Neuronal stem cell (in vitro differentiated cells): ENCODE results near the gene CD1C.

Experiments used
- DNase-seq: peaks from one replicate; pipeline ENCODE4 v3.0.0-alpha.2; 2013; ENCODE audit warnings: low spot score
- H2AFZ ChIP-seq: one replicate; pipeline ENCODE4 v1.6.1; 2013; ENCODE audit warnings: mild to moderate bottlenecking, low read length, inconsistent platforms
- H2AK5ac ChIP-seq: 2 replicates; pipeline ENCODE4 v1.6.1; 2013; ENCODE audit warnings: low read depth, mild to moderate bottlenecking, inconsistent platforms, low read length, moderate library complexity, mixed read lengths
- H2BK120ac ChIP-seq: 2 replicates; pipeline ENCODE4 v1.6.1; 2013; ENCODE audit warnings: low read depth, mild to moderate bottlenecking, inconsistent platforms, low read length, moderate library complexity, mixed read lengths
- H2BK12ac ChIP-seq: one replicate; pipeline ENCODE4 v1.6.1; 2013; ENCODE audit warnings: low read length, inconsistent platforms
- H2BK15ac ChIP-seq: 2 replicates; pipeline ENCODE4 v1.6.1; 2013; ENCODE audit warnings: mild to moderate bottlenecking, low read length, inconsistent platforms, mixed read lengths
- H2BK5ac ChIP-seq: one replicate; pipeline ENCODE4 v1.6.1; 2013; ENCODE audit warnings: inconsistent platforms, mild to moderate bottlenecking, low read length, moderate library complexity
- H3K14ac ChIP-seq: one replicate; pipeline ENCODE4 v1.6.1; 2013; ENCODE audit warnings: low read length, inconsistent platforms
- H3K18ac ChIP-seq: 2 replicates; pipeline ENCODE4 v1.6.1; 2013; ENCODE audit warnings: low read length, inconsistent platforms
- H3K23ac ChIP-seq: 2 replicates; pipeline ENCODE4 v1.6.1; 2013; ENCODE audit warnings: low read depth, mild to moderate bottlenecking, mixed read lengths, low read length, inconsistent platforms; ENCODE audit not compliant: poor library complexity
- H3K27ac ChIP-seq: replicated peaks from 3 replicates; pipeline ENCODE4 v1.5.1; 2013; ENCODE audit warnings: low read length, inconsistent platforms
- H3K27me3 ChIP-seq, 3 experiments: 2 replicates each; pipeline ENCODE4 v1.6.1; 2013; ENCODE audit warnings: low read length in 3 of 3, mild to moderate bottlenecking in 2 of 3, inconsistent platforms in 1 of 3, low read depth in 1 of 3, mixed read lengths in 1 of 3, moderate library complexity in 1 of 3; ENCODE audit not compliant: control insufficient read depth in 3 of 3, insufficient read depth in 3 of 3
- H3K36me3 ChIP-seq, 2 donors: replicated peaks in 1 of 2; 2 replicates each; pipeline ENCODE4 v1.6.1; 2013; ENCODE audit warnings: low read length in 2 of 2; ENCODE audit not compliant: control insufficient read depth in 2 of 2, insufficient read depth in 2 of 2
- H3K4ac ChIP-seq: 2 replicates; pipeline ENCODE4 v1.6.1; 2013; ENCODE audit warnings: inconsistent platforms, mild to moderate bottlenecking, low read length, moderate library complexity
- H3K4me1 ChIP-seq, 2 donors: 1 replicate in 1 of 2; 2 replicates in 1 of 2; pipeline ENCODE4 v1.6.1; 2013; ENCODE audit warnings: low read length in 2 of 2, low read depth in 1 of 2; ENCODE audit not compliant: control insufficient read depth in 2 of 2, insufficient read depth in 1 of 2
- H3K4me2 ChIP-seq: one replicate; pipeline ENCODE4 v1.6.1; 2013; ENCODE audit warnings: mild to moderate bottlenecking, low read length, inconsistent platforms; ENCODE audit not compliant: insufficient read depth, poor library complexity, severe bottlenecking
- H3K4me3 ChIP-seq, 2 donors: 2 replicates each; pipeline ENCODE4 v1.5.1; 2013; ENCODE audit warnings: low read length in 2 of 2, mild to moderate bottlenecking in 2 of 2, inconsistent platforms in 1 of 2, moderate library complexity in 1 of 2
- H3K79me1 ChIP-seq: one replicate; pipeline ENCODE4 v1.6.1; 2013; ENCODE audit warnings: low read depth, mild to moderate bottlenecking, inconsistent platforms, low read length, moderate library complexity
- H3K9ac ChIP-seq: one replicate; pipeline ENCODE4 v1.6.1; 2013; ENCODE audit warnings: mild to moderate bottlenecking, low read depth, low read length, inconsistent platforms; ENCODE audit not compliant: poor library complexity
- H3K9me3 ChIP-seq, 2 donors: replicated peaks in 1 of 2; 2 replicates each; pipeline versions ENCODE3 to v1.6.1; 2013; ENCODE audit warnings: low read length in 2 of 2, mild to moderate bottlenecking in 2 of 2, inconsistent platforms in 1 of 2, low read depth in 1 of 2, mixed read lengths in 1 of 2, moderate library complexity in 1 of 2; ENCODE audit not compliant: control insufficient read depth in 2 of 2, insufficient read depth in 1 of 2
- H4K8ac ChIP-seq: one replicate; pipeline ENCODE4 v1.6.1; 2013; ENCODE audit warnings: low read depth, mild to moderate bottlenecking, inconsistent platforms, low read length, moderate library complexity
- H4K91ac ChIP-seq: one replicate; pipeline ENCODE4 v1.6.1; 2013; ENCODE audit warnings: low read length, low read depth, mild to moderate bottlenecking, inconsistent platforms; ENCODE audit not compliant: poor library complexity
- WGBS, 2 donors: extraction: QIAGEN DNeasy Blood & Tissue Kit; methylation state at CpG; one replicate each; pipeline ENCODE4 v1.1.7; 2013; ENCODE audit warnings: missing lambda C conversion rate in 2 of 2, mixed read lengths in 1 of 2; ENCODE audit not compliant: insufficient read length in 2 of 2, insufficient replicate concordance in 1 of 2; ENCODE audit errors: extremely low coverage in 2 of 2; 5-methylcytosine and 5-hydroxymethylcytosine counted together

The CD1C gene

DNA sequence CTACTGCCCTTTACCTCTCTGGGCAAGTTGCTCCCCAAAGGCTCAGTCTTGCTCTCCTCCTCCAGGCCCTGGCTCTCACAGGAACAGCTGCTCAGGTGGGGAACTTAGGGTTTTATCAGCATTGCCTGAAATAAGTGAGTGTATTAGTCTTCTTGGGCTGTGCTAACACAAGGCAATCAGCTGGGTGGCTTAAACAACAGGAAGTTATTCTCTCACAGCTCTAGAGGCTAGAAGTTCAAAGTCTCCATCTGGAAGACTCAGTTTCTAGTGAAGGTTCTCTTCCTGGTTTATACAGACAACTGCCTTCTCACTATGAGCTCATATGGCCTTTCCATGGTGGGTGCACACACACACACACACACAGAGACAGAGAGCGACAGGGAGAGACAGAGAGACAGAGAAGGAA is 2.8 kb upstream of the CD1C start:
- Histone ChIP-seq H3K4me3 (no peak overlapping the region), H3K4me1 (no peaks in the 10 kb centered on the region)
- no peak for DNase-seq

DNA sequence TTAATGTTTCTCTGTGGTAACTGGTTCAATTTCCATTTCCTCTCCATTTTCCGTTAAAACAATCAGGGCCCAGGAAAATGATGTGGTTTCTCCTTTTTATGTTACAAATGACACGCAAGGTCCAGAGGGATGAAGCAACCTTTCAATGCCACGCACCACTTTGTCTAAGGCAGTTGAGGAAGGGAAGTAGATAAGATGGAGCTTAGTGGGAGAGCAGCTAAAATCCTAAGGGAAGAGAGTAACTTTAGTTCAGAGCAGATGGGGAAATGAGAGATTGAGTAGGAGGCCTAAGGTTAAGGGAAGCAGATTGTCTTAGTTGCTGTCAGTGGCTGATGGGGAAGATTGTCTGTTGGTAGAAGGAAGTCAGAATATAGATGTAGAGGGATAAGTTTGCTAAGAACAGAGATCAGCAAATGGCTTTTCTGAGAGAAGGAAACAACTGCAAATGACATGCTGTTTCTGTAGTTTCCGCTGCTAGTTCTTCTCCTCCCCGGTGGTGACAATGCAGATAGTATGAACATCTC is 660 bp downstream of the CD1C start:
- Histone ChIP-seq H3K23ac (no peak overlapping the region), H3K9ac (no peak overlapping the region), H3K4me1 (no peaks in the 10 kb centered on the region), H3K14ac (no peak overlapping the region), H2AFZ (no peak overlapping the region), H3K9me3 (no peaks in the 10 kb centered on the region), H3K27me3 (no peaks in the 10 kb centered on the region), H3K36me3 (no peaks in the 10 kb centered on the region), H2BK120ac (no peak overlapping the region), H2BK12ac (no peak overlapping the region), H3K4me3 (no peak overlapping the region), H3K27ac (no peak overlapping the region), H3K4me2 (no peak overlapping the region), H3K18ac (no peak overlapping the region), H4K8ac (no peak overlapping the region), H4K91ac (no peak overlapping the region), H3K79me1 (no peaks in the 10 kb centered on the region), H2AK5ac (no peak overlapping the region), H2BK5ac (no peak overlapping the region), H2BK15ac (no peak overlapping the region), H3K4ac (no peak overlapping the region)
- DNase-seq, result no peak
- WGBS, 2 donors, result no CpG with 5 or more reads among the region's 5 CpGs

More for the DNA sequence above, 2.8 kb upstream of the CD1C start:
- Histone ChIP-seq H3K9ac (no peak overlapping the region), H3K4ac (no peak overlapping the region), H3K4me2 (no peak overlapping the region), H2BK15ac (no peak overlapping the region), H3K9me3 (no peaks in the 10 kb centered on the region), H2BK12ac (no peak overlapping the region), H3K79me1 (no peaks in the 10 kb centered on the region), H2BK5ac (no peak overlapping the region), H3K14ac (no peak overlapping the region), H4K91ac (no peak overlapping the region), H2AK5ac (no peak overlapping the region), H2BK120ac (no peak overlapping the region), H3K27ac (no peak overlapping the region), H3K36me3 (no peaks in the 10 kb centered on the region), H3K23ac (no peak overlapping the region), H2AFZ (no peak overlapping the region), H4K8ac (no peak overlapping the region), H3K27me3 (no peaks in the 10 kb centered on the region), H3K18ac (no peak overlapping the region)
- no CpG with 5 or more reads among the region's 1 CpG for WGBS, 2 donors

DNA sequence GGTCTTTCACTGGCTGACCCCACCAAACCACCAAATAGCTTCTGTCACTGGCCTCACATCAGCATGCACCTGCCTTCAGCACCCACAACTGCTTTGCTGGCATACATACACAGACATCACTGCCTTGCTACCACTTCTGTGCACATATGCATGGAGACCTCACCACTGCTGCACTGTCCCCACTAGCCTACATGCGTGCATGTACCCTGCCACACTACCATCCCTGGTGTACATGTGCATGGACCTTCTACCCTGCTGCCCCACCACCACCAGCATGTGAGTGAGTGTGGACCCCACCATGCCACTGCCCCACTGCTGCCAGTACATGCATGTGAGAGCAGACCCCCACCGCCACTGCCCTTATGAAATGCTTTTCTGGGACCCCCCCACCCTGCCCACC is 6.1 kb downstream of the CD1C start:
- no peaks in the 10 kb centered on the region for H3K36me3 ChIP-seq
- peak overlapping the region; percentile 21 for H3K23ac ChIP-seq
- peak overlapping the region in 1 of 2 donors; percentile 47 for H3K4me3 ChIP-seq
- no peak overlapping the region for H4K8ac ChIP-seq
- H3K9ac ChIP-seq, result peak overlapping the region; percentile 4
- H3K79me1 ChIP-seq, result no peaks in the 10 kb centered on the region
- peaks cover 0 to 4% of the 10 kb centered on the region in 2 donors for H3K9me3 ChIP-seq
- no peak overlapping the region for H3K4ac ChIP-seq
- H3K27me3 ChIP-seq, result no peaks in the 10 kb centered on the region
- no peak overlapping the region for H2BK5ac ChIP-seq
- no peak overlapping the region for H2AFZ ChIP-seq
- no peak for DNase-seq
- H3K27ac ChIP-seq, result no peak overlapping the region
- no peaks in the 10 kb centered on the region for H3K4me1 ChIP-seq
- no peak overlapping the region for H2BK15ac ChIP-seq
- H2BK120ac ChIP-seq, result no peak overlapping the region
- H2AK5ac ChIP-seq, result peak overlapping the region; percentile 13
- H3K4me2 ChIP-seq, result no peak overlapping the region
- peak overlapping the region; percentile 35 for H3K18ac ChIP-seq
- no CpG with 5 or more reads among the region's 2 CpGs for WGBS, 2 donors
- H2BK12ac ChIP-seq, result no peak overlapping the region
- H3K14ac ChIP-seq, result peak overlapping the region; percentile 42
- H4K91ac ChIP-seq, result no peak overlapping the region

DNA sequence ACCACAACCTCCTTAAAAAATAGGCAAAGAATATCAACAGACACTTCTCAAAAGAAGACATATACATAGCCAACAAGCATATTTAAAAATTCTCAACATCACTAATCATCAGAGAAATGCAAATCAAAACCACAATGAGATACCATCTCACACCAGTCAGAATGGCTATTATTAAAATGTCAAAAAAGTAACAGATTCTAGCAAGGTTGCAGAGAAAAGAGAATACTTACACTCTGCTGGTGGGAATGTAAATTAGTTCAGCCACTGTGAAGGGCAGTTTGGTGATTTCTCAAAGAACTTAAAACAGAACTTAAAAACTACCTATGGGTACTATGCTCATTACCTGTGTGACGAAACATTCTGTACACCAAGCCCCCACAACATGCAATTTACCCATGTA is 20.9 kb downstream of the CD1C start:
- Histone ChIP-seq H3K9ac (no peak overlapping the region), H2BK120ac (no peak overlapping the region), H3K27me3 (no peaks in the 10 kb centered on the region), H3K27ac (no peak overlapping the region), H3K36me3 (no peaks in the 10 kb centered on the region), H3K14ac (no peak overlapping the region), H3K4me2 (no peak overlapping the region), H3K4me1 (no peaks in the 10 kb centered on the region), H2AK5ac (no peak overlapping the region), H4K91ac (no peak overlapping the region), H3K4me3 (no peak overlapping the region), H2AFZ (no peak overlapping the region), H3K18ac (no peak overlapping the region), H4K8ac (no peak overlapping the region), H3K23ac (no peak overlapping the region), H2BK15ac (no peak overlapping the region), H2BK12ac (no peak overlapping the region), H3K4ac (no peak overlapping the region), H3K9me3 (no peaks in the 10 kb centered on the region), H2BK5ac (no peak overlapping the region), H3K79me1 (no peaks in the 10 kb centered on the region)
- WGBS, 2 donors, result no CpG with 5 or more reads among the region's 1 CpG
- DNase-seq, result no peak
